Esophagus squamous epithelium (tissue), 4 donors: ENCODE results near the gene KCNB1.

Source experiments
- POLR2A ChIP-seq, 4 donors: fragments of 450-650 bp; IDR thresholded peaks; one replicate each; pipeline ENCODE4 v1.6.1; 2017; ENCODE audit warnings: antibody characterized with exemption in 4 of 4, mild to moderate bottlenecking in 4 of 4, moderate library complexity in 3 of 4
- TF ChIP-seq, protein P1 (sequence below), 6 experiments: fragments of 450-650 bp in 4 of 6; fragments of 200-600 bp in 2 of 6; sonication (generic) in 2 of 6; IDR thresholded peaks; one replicate each; pipeline ENCODE4 v1.5.1; 2016 to 2019; ENCODE audit warnings: antibody characterized with exemption in 6 of 6, mild to moderate bottlenecking in 4 of 6, moderate library complexity in 4 of 6

DNA sequence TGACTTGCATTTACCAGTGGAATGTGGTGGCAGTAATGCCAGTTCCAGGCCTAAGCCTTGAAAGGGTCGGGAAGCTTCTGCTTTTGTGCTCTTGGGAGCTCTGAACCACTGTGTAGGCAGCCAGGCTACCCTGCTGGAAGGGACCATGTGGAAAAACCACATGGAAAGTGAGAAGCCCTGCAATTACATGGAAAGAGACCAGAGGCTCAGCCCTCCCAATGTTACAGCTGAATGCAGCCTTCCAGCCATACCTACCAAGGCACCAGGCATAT, 14.9 kb upstream of the KCNB1 start:
- TF ChIP-seq, protein P1, sequence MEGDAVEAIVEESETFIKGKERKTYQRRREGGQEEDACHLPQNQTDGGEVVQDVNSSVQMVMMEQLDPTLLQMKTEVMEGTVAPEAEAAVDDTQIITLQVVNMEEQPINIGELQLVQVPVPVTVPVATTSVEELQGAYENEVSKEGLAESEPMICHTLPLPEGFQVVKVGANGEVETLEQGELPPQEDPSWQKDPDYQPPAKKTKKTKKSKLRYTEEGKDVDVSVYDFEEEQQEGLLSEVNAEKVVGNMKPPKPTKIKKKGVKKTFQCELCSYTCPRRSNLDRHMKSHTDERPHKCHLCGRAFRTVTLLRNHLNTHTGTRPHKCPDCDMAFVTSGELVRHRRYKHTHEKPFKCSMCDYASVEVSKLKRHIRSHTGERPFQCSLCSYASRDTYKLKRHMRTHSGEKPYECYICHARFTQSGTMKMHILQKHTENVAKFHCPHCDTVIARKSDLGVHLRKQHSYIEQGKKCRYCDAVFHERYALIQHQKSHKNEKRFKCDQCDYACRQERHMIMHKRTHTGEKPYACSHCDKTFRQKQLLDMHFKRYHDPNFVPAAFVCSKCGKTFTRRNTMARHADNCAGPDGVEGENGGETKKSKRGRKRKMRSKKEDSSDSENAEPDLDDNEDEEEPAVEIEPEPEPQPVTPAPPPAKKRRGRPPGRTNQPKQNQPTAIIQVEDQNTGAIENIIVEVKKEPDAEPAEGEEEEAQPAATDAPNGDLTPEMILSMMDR (IDR thresholded peaks at IDR 0.05) = no peak
- no peak for TF ChIP-seq POLR2A (IDR thresholded peaks at IDR 0.05)
